Endothelial cell of umbilical vein (primary cell): Measurements from ENCODE around the gene CCDC146. TPM values are rescaled to one million over a fixed set of nuclear protein-coding genes. Genes with fewer than 3 reads are reported as not detected.

Experiments used
- BruUV-seq: library from RNA; stranded (reverse); fragments of 400-500 nt; replicated peaks from 2 replicates; lab custom pipeline; 2021; lab: Mats Ljungman, UMichigan
- CTCF ChIA-PET: fragments of 300-600, 350-600 bp; sonication (Branson Sonifier 250); formaldehyde crosslinking; loops from one replicate; lab custom pipeline; 2021; ENCODE audit warnings: antibody characterized with exemption, inconsistent platforms; lab: Charles Lee
- POLR2A ChIA-PET: fragments of 300-600, 350-600 bp; sonication (Branson Sonifier 250); formaldehyde crosslinking; loops from one replicate; lab custom pipeline; 2021; ENCODE audit warnings: antibody characterized with exemption, inconsistent platforms; lab: Charles Lee
- DNase-seq: peaks from one replicate; pipeline ENCODE4 v3.0.0-alpha.2; 2011; ENCODE audit warnings: low read depth, low spot score
- FAIRE-seq: peaks from 2 replicates; lab custom pipeline; 2011; peaks lifted over from hg19 to GRCh38; lab: Jason Lieb, UNC
- H2AFZ ChIP-seq: 2 replicates; pipeline ENCODE4 v1.6.0; 2012; ENCODE audit warnings: low read depth, low read length, control low read depth, inconsistent platforms
- H3K27ac ChIP-seq: 2 replicates; pipeline ENCODE4 v1.5.1; 2011; ENCODE audit warnings: low read depth, mild to moderate bottlenecking, control low read depth, low read length, moderate library complexity; ENCODE audit not compliant: insufficient read depth
- H3K27me3 ChIP-seq, 2 experiments: 2 replicates each; pipeline versions ENCODE4 v1.6.0 to v1.6.1; 2011; ENCODE audit warnings: low read length in 2 of 2, mixed read lengths in 1 of 2; ENCODE audit not compliant: control insufficient read depth in 2 of 2, insufficient read depth in 2 of 2
- H3K36me3 ChIP-seq, 2 experiments: 2 replicates in 1 of 2; 3 replicates in 1 of 2; pipeline ENCODE4 v1.5.1; 2011; ENCODE audit warnings: low read length in 2 of 2, mild to moderate bottlenecking in 1 of 2, moderate library complexity in 1 of 2; ENCODE audit not compliant: control insufficient read depth in 2 of 2, insufficient read depth in 2 of 2; ENCODE audit errors: extremely low read depth in 1 of 2
- H3K4me1 ChIP-seq: 3 replicates; pipeline ENCODE4 v1.5.1; 2011; ENCODE audit warnings: mild to moderate bottlenecking, low read length; ENCODE audit not compliant: control insufficient read depth, insufficient read depth; ENCODE audit errors: extremely low read depth
- H3K4me2 ChIP-seq: 2 replicates; pipeline ENCODE4 v1.6.1; 2011; ENCODE audit warnings: low read length, control low read depth, mixed read lengths; ENCODE audit not compliant: insufficient read depth
- H3K4me3 ChIP-seq, 3 experiments: fragments of 200-600 bp in 1 of 3; sonication (generic), shearing (Covaris generic) in 1 of 3; replicated peaks in 1 of 3; 2 replicates each; pipeline ENCODE4 v1.5.1; 2011 to 2016; ENCODE audit warnings: control low read depth in 3 of 3, low read length in 3 of 3, mild to moderate bottlenecking in 2 of 3, inconsistent platforms in 1 of 3, low read depth in 1 of 3, moderate library complexity in 1 of 3; ENCODE audit not compliant: insufficient read depth in 1 of 3
- H3K79me2 ChIP-seq: 2 replicates; pipeline ENCODE4 v1.6.0; 2012; ENCODE audit warnings: low read length, inconsistent platforms; ENCODE audit not compliant: control insufficient read depth, insufficient read depth
- H3K9ac ChIP-seq: replicated peaks from 2 replicates; pipeline ENCODE3; 2011; ENCODE audit warnings: low read length, control low read depth; ENCODE audit not compliant: insufficient read depth; ENCODE audit errors: extremely low read depth
- H3K9me1 ChIP-seq: replicated peaks from 3 replicates; pipeline ENCODE4 v1.6.0; 2011; ENCODE audit warnings: mild to moderate bottlenecking, low read length; ENCODE audit not compliant: control insufficient read depth, insufficient read depth; ENCODE audit errors: extremely low read depth
- H3K9me3 ChIP-seq: replicated peaks from 2 replicates; pipeline ENCODE4 v1.5.1; 2012; ENCODE audit warnings: low read length, inconsistent platforms; ENCODE audit not compliant: control insufficient read depth, insufficient read depth
- H4K20me1 ChIP-seq: replicated peaks from 2 replicates; pipeline ENCODE3; 2011; ENCODE audit warnings: mild to moderate bottlenecking, low read length; ENCODE audit not compliant: control insufficient read depth, insufficient read depth; ENCODE audit errors: extremely low read depth
- CTCF ChIP-seq, 2 donors: IDR thresholded peaks; 1 replicate in 1 of 2; 2 replicates in 1 of 2; pipeline ENCODE4 v1.5.1; 2011; ENCODE audit warnings: low read length in 2 of 2, mild to moderate bottlenecking in 2 of 2, moderate library complexity in 2 of 2, control low read depth in 1 of 2, inconsistent platforms in 1 of 2, low read depth in 1 of 2; ENCODE audit not compliant: insufficient read depth in 1 of 2; ENCODE audit errors: extremely low read depth in 1 of 2
- EZH2 ChIP-seq: IDR thresholded peaks from 2 replicates; pipeline ENCODE4 v1.6.1; 2012; ENCODE audit warnings: borderline replicate concordance, low read depth, mild to moderate bottlenecking, moderate library complexity, low read length, inconsistent platforms; ENCODE audit not compliant: severe bottlenecking
- FOS ChIP-seq: IDR thresholded peaks from 2 replicates; pipeline ENCODE4 v1.6.1; 2011; ENCODE audit warnings: mild to moderate bottlenecking, low read length, moderate library complexity, borderline replicate concordance; ENCODE audit not compliant: insufficient read depth
- GATA2 ChIP-seq: IDR thresholded peaks from 2 replicates; pipeline ENCODE4 v1.7.0; 2011; ENCODE audit warnings: low read depth, mild to moderate bottlenecking, moderate library complexity, mixed read lengths, low read length; ENCODE audit not compliant: insufficient read length, insufficient read depth
- JUN ChIP-seq: IDR thresholded peaks from 2 replicates; pipeline ENCODE4 v1.6.1; 2011; ENCODE audit warnings: borderline replicate concordance, low read depth; ENCODE audit not compliant: insufficient read length, insufficient read depth
- MYC ChIP-seq: IDR thresholded peaks from one replicate; pipeline ENCODE4 v1.6.1; 2011; ENCODE audit warnings: mild to moderate bottlenecking, low read depth, low read length
- POLR2A ChIP-seq: IDR thresholded peaks from 2 replicates; pipeline ENCODE4 v1.6.1; 2012; ENCODE audit warnings: low read depth, mild to moderate bottlenecking, control low read depth, low read length
- POLR2AphosphoS5 ChIP-seq: IDR thresholded peaks from 2 replicates; pipeline ENCODE4 v1.6.1; 2012; ENCODE audit warnings: low read depth, mild to moderate bottlenecking, control low read depth, low read length, moderate library complexity; ENCODE audit not compliant: insufficient read depth
- dilution Hi-C: fragments of 300-500 bp; cut with MboI; formaldehyde crosslinking; loops from one replicate; pipeline ENCODE4 v1.15.0; 2019; ENCODE audit warnings: low sequenced_read_pairs; ENCODE audit not compliant: extremely low pct_ligation_motif_present
- intact Hi-C: fragments of 100-400 bp; cut with micrococcal nuclease; formaldehyde crosslinking; loops from one replicate; pipeline ENCODE4 v1.10.0; 2022
- polyA plus RNA-seq, 4 experiments: library from polyadenylated mRNA; depleted of rRNA in 3 of 4; stranded (reverse) in 3 of 4; unstranded in 1 of 4; fragments of >200 nt; gene quantifications; 2 replicates each; pipeline versions ENCODE4 v1.2.1 to v1.2.3, GENCODE V29; 2011 to 2012; ENCODE audit warnings: missing spikeins in 1 of 4
- total RNA-seq: library from RNA; stranded (reverse); gene quantifications from 2 replicates; pipeline ENCODE4 v1.2.3, GENCODE V29; 2021
- TF ChIP-seq, protein P1 (sequence below): IDR thresholded peaks from 2 replicates; pipeline ENCODE4 v1.6.1; 2011; ENCODE audit not compliant: insufficient read depth, insufficient read length

CCDC146 gene
- total and polyA plus RNA-seq, 2 donors (not counting 3 experiments of a cell fraction or from before 2014, with no cell fraction given) = 0.65 to 2.2 TPM

- DNase-seq (no peak), FAIRE-seq (no peak)
- no peak for TF ChIP-seq POLR2A
- no peak for TF ChIP-seq GATA2
- TF ChIP-seq EZH2 = no peak
- TF ChIP-seq FOS = no peak
- no peak for TF ChIP-seq MYC
- no peak for TF ChIP-seq JUN
- TF ChIP-seq POLR2AphosphoS5 = no peak
- TF ChIP-seq, protein P1, sequence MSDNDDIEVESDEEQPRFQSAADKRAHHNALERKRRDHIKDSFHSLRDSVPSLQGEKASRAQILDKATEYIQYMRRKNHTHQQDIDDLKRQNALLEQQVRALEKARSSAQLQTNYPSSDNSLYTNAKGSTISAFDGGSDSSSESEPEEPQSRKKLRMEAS = no peak
- no peak for TF ChIP-seq CTCF (IDR thresholded peaks at IDR 0.05; ENCODE audit: extremely low read depth in 1 of 2, insufficient read depth in 1 of 2, low read depth in 1 of 2, low read length in 2 of 2)
- ChIA-PET CTCF (interaction anchor here (0.9 to 4.8 kb wide), 23 partner anchors 8 to 165 kb away, joined by 3 to 103 read pairs (median 8); partner anchors contain the start of genes CCDC146 and FGL2), POLR2A (no interaction called here)
- no peak overlapping the region for H3K9ac ChIP-seq
- H4K20me1 ChIP-seq = no peaks in the 10 kb centered on the region
- no peak overlapping the region for H2AFZ ChIP-seq
- no peak overlapping the region for H3K27ac ChIP-seq
- no peak overlapping the region for H3K4me2 ChIP-seq
- H3K4me1 ChIP-seq = peaks cover under 1% of the 10 kb centered on the region
- H3K9me1 ChIP-seq = no peaks in the 10 kb centered on the region
- H3K9me3 ChIP-seq = no peaks in the 10 kb centered on the region
- dilution Hi-C loops (no loop called here), intact Hi-C loops (no loop called here)
- no peak overlapping the region for H3K4me3 ChIP-seq
- peaks cover 0 to 2% of the 10 kb centered on the region in 2 experiments for H3K27me3 ChIP-seq
- BruUV-seq = no TSS peak
- H3K36me3 ChIP-seq = no peaks in the 10 kb centered on the region
- H3K79me2 ChIP-seq = no peaks in the 10 kb centered on the region
These were observed 123.7 kb downstream of the CCDC146 start for GRCh38 chr7:77246026-77246640.
